ENCODE data around the gene BSDC1.

The BSDC1 gene

DNA sequence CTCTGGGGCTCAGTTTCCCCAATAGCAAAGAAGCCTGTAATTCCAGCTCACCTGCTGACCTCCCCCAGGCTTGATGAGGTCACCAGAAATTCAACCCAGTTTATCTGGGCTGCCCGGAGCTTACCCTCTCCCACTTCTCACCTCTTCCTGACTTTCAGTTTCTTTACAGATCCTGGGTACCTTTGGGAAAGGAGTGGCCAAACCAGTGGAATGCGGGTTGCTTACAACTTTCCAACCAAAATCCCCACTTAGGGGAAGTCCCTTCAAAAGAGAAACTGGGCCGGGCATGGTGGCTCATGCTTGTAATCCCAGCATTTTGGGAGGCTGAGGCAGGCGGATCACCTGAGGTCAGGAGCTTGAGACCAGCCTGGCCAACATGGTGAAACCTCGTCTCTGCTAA, 52.3 kb downstream of the BSDC1 start:
- no peak overlapping the region for H3K9ac ChIP-seq (ENCODE audit: low read length)
- H2AFZ ChIP-seq (ENCODE audit: low read depth, low read length, severe bottlenecking), result no peak overlapping the region
- no peak overlapping the region for H3K4me2 ChIP-seq (ENCODE audit: low read depth, low read length, poor library complexity, severe bottlenecking)
- no peak overlapping the region for H3K4me3 ChIP-seq (ENCODE audit: insufficient read depth, low read length, poor library complexity, severe bottlenecking)
- H3K79me2 ChIP-seq (ENCODE audit: insufficient read depth, low read length), result no peaks in the 10 kb centered on the region
- H3K27ac ChIP-seq (ENCODE audit: low read depth, low read length), result no peak overlapping the region
- TF ChIP-seq, protein P1, sequence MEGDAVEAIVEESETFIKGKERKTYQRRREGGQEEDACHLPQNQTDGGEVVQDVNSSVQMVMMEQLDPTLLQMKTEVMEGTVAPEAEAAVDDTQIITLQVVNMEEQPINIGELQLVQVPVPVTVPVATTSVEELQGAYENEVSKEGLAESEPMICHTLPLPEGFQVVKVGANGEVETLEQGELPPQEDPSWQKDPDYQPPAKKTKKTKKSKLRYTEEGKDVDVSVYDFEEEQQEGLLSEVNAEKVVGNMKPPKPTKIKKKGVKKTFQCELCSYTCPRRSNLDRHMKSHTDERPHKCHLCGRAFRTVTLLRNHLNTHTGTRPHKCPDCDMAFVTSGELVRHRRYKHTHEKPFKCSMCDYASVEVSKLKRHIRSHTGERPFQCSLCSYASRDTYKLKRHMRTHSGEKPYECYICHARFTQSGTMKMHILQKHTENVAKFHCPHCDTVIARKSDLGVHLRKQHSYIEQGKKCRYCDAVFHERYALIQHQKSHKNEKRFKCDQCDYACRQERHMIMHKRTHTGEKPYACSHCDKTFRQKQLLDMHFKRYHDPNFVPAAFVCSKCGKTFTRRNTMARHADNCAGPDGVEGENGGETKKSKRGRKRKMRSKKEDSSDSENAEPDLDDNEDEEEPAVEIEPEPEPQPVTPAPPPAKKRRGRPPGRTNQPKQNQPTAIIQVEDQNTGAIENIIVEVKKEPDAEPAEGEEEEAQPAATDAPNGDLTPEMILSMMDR (IDR thresholded peaks at IDR 0.05; ENCODE audit: insufficient read depth, low read length, poor library complexity, severe bottlenecking), result no peak
- TF ChIP-seq EZH2phosphoT487 (conservative IDR thresholded peaks at IDR 0.05; ENCODE audit: low read length), result no peak
- H4K20me1 ChIP-seq (ENCODE audit: low read depth, low read length), result no peaks in the 10 kb centered on the region
- H3F3A ChIP-seq (ENCODE audit: insufficient read depth), result no peaks in the 10 kb centered on the region
- no peaks in the 10 kb centered on the region for H3K36me3 ChIP-seq (ENCODE audit: low read length)
- no peaks in the 10 kb centered on the region for H3K9me2 ChIP-seq (replicated peaks; ENCODE audit: insufficient read depth, low read length)
- no peaks in the 10 kb centered on the region for H3K27me3 ChIP-seq (ENCODE audit: low read length)
- no peaks in the 10 kb centered on the region for H3K9me3 ChIP-seq (ENCODE audit: insufficient read depth, low read length)

DNA sequence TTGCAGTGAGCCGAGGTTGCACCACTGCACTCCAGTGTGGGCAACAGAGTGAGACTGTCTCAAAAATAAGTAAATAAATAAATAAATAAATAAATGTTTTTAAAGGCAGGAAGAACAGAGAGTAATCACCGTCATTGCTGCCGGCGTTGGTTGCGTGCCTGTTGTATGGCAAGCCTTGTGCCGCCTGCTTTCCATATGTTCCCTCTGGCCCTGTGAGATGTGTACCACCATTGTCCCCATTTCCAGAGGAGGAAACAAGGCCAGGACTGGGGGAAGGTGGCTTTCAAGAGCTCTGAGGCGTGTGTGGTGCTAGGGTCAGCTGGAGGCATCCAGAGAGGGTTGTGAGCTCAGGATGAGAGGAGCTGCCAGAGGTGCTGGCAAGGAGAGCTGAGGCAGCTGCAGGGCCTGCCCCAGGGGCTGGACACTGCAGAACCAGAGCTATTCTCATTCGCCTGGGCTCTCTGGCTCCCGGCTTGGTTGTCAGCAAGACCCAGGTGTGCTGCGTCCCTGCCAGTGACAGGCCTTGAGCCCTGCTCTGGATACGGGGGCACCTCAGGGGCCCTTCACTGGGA, 53.0 kb downstream of the BSDC1 start:
- no peak overlapping the region for H3K9ac ChIP-seq (ENCODE audit: low read length)
- TF ChIP-seq, protein P1 (IDR thresholded peaks at IDR 0.05; ENCODE audit: insufficient read depth, low read length, poor library complexity, severe bottlenecking), result no peak
- no peak for TF ChIP-seq EZH2phosphoT487 (conservative IDR thresholded peaks at IDR 0.05; ENCODE audit: low read length)
- H3K4me2 ChIP-seq (ENCODE audit: low read depth, low read length, poor library complexity, severe bottlenecking), result no peak overlapping the region
- H3K4me3 ChIP-seq (ENCODE audit: insufficient read depth, low read length, poor library complexity, severe bottlenecking), result no peak overlapping the region
- no peaks in the 10 kb centered on the region for H3K79me2 ChIP-seq (ENCODE audit: insufficient read depth, low read length)
- H3K27me3 ChIP-seq (ENCODE audit: low read length), result no peaks in the 10 kb centered on the region
- H3K9me2 ChIP-seq (replicated peaks; ENCODE audit: insufficient read depth, low read length), result no peaks in the 10 kb centered on the region
- H3K27ac ChIP-seq (ENCODE audit: low read depth, low read length), result no peak overlapping the region
- no peaks in the 10 kb centered on the region for H3F3A ChIP-seq (ENCODE audit: insufficient read depth)
- H2AFZ ChIP-seq (ENCODE audit: low read depth, low read length, severe bottlenecking), result no peak overlapping the region
- no peaks in the 10 kb centered on the region for H3K36me3 ChIP-seq (ENCODE audit: low read length)
- H3K9me3 ChIP-seq (ENCODE audit: insufficient read depth, low read length), result no peaks in the 10 kb centered on the region
- H4K20me1 ChIP-seq (ENCODE audit: low read depth, low read length), result no peaks in the 10 kb centered on the region

DNA sequence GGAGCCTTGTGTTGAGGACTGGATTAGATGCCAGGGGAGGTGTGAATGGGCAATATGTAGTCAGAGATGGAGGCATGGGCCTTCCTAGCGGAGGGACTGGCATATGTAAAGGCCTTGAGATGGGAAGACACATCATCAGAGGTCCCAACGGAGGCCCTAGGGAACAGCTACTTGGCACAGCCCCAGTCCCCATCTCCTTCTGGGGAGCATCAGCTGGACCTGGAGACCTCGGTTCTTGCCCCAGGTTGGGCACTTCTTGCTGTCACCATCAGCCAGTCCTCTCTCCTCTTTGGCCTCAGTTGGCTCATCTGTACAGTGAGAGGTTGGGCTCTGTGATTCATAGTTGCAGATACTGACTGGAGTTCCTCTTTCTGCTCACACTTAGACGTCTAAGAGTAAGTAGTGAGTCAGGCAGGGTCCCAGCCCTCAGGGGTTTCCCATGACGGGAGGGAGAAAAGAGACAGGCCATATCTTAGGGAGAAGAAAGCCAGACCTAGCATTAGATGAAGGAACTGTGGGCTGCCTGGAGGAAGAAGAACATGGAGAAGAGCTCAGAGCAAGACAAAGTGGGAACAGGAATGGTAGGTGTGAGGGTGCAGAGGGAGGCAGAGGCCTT, 54.8 kb downstream of the BSDC1 start:
- no peak for TF ChIP-seq EZH2phosphoT487 (conservative IDR thresholded peaks at IDR 0.05; ENCODE audit: low read length)
- TF ChIP-seq, protein P1 (IDR thresholded peaks at IDR 0.05; ENCODE audit: insufficient read depth, low read length, poor library complexity, severe bottlenecking), result no peak
- Histone ChIP-seq H3K4me2 (ENCODE audit: low read depth, low read length, poor library complexity, severe bottlenecking) (no peak overlapping the region), H2AFZ (ENCODE audit: low read depth, low read length, severe bottlenecking) (no peak overlapping the region), H3K27me3 (ENCODE audit: low read length) (no peaks in the 10 kb centered on the region), H3K36me3 (ENCODE audit: low read length) (no peaks in the 10 kb centered on the region), H3K79me2 (ENCODE audit: insufficient read depth, low read length) (peaks cover 10% of the 10 kb centered on the region; the same call in 1 of the 2 replicates), H3K9ac (ENCODE audit: low read length) (no peak overlapping the region), H3K9me2 (replicated peaks; ENCODE audit: insufficient read depth, low read length) (no peaks in the 10 kb centered on the region), H3F3A (ENCODE audit: insufficient read depth) (peaks cover 4% of the 10 kb centered on the region; the same call in 1 of the 2 replicates), H4K20me1 (ENCODE audit: low read depth, low read length) (no peaks in the 10 kb centered on the region), H3K27ac (ENCODE audit: low read depth, low read length) (no peak overlapping the region), H3K4me3 (ENCODE audit: insufficient read depth, low read length, poor library complexity, severe bottlenecking) (no peak overlapping the region), H3K9me3 (ENCODE audit: insufficient read depth, low read length) (no peaks in the 10 kb centered on the region)

Measured in SU-DHL-6 (cell line).